GM19043 (cell line): ENCODE data around the gene OR6B2.

Experiments used
- ATAC-seq: cut with Tn5 transposase; IDR thresholded peaks from one replicate; pipeline ENCODE4 v1.9.1; 2021; ENCODE audit warnings: low read depth; ENCODE audit not compliant: unreplicated experiment

OR6B2 gene

DNA sequence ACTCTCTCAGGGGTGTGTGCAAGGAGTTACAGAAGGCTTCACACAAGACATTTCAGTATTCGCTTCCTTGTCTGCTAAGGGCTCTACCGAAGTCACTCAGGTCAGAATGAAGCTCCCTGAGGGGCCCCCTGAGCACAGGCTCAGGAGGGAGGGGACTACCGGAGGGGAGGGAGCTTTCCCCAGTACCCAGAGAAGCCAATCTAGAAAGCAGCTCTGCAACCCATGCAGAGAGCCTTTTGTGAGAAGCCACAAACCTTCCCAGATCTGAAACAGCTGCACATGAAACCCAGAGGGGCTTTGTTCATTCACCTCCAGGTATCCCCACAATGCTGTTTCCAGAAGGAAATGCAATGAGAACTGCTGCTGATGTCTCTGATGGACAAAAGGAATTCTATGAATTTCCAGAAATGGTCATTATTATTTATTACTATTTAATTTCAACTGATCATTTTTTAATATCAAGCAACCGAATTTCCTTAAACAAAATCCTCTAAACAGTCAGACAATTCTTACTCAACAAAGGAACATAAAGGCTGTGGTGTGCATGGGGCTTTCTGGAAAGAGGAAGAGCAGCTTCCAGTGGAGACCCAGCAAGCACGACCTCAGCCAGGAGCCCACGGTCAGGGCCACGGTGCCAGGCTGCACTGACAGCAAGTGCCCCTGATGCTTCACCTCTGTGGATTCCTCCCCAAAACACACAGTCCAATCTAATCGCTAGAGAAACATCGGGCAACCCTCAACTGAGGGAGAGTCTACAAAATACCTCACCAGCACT lies 47.0 kb downstream of the OR6B2 start:
- no peak for ATAC-seq
